SH-SY5Y (cell line): ENCODE results near the gene LHFPL5.

Experiments used
- GATA2 ChIP-seq: IDR thresholded peaks from 2 replicates; pipeline ENCODE4 v1.6.1; 2011; ENCODE audit warnings: mild to moderate bottlenecking, low read depth, low read length
- GATA3 ChIP-seq: IDR thresholded peaks from 2 replicates; pipeline ENCODE4 v1.6.1; 2011; ENCODE audit warnings: low read depth, mild to moderate bottlenecking, low read length, moderate library complexity

The LHFPL5 gene

DNA sequence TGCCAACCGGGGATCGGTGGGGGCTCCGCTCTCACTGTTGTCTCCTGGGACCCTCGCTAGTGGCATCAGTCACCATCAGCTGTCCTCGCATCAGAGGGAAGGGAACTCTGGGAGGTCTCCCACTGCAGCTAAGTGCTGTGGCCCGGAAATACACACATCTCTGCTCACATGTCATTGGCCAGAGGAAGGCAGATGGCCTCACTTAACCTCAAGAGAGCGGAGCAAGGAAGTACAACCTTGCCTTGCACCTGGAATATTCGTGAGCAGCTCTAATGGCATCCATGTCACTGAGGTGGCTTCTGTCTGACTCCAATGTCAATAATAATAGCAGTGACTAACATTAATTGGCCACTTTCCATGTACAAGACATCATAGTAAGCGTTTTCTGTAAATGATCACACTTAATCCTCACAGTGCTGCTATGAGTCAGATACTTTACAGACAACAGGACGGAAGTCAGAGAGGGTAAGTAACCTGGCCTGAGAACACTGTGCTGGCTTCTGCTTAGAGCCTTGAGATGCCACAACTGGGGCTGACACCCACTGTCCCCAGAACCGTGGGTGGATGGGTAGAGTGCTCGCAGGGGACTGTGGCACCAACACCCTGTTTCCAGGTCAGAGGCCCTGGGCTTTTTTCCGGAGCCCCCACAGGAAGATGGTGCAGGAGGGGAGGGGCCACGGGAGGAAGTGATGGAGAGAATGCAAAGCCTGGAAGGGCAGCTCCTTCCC lies 6.0 kb downstream of the LHFPL5 start:
- TF ChIP-seq GATA3 (no peak), GATA2 (no peak)

DNA sequence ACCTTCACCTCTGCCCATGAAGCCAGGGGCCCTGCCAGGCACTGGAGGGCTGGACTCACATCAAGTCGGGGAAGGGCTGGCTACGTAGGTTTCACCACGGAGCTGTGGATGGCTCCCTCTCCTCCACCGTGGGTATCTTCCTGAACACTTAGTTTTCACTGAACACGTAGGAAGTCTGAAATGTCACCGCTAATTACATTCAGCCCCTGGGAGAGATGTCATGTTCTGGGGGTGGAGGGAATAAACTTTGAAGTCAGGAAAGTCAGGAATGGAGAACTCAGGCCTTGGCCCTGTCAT lies 6.5 kb downstream of the LHFPL5 start:
- no peak for TF ChIP-seq GATA2
- TF ChIP-seq GATA3: no peak

DNA sequence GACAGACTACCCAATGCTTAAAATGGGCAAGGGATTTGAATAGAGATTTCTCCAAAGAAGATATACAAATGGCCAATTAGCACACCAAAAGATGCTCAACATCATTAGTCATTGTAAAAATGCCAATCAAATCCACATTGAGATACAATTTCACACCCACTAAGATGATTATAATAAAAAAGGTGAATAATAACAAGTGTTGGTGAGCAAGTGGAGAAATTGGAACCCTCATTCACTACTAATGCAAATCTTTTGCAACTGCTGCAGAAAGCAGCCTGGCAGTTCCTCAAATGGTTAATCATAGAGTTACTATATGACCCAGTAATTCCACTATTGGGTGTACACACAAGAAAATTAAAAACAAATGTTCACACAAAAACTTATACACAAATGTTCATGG lies 12.4 kb downstream of the LHFPL5 start:
- TF ChIP-seq GATA3 (no peak), GATA2 (no peak)

DNA sequence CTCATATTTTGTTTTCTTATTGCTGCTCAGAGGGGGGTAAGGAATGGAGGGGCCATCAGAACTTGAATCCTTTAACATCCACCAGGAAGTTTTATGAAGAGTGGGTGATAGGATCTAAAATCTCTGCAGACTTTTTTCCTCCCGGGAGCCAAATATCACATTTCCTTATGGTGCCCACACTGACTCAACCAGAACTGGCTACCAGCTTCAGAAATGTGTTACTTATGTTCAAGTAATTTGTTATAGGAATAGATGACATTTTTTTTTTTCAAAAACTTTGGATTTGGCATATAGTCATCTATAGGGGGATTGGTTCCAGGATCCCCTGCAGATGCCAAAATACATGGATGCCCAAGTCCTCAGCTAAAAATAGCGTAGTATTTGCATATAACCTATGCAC lies 18.4 kb downstream of the LHFPL5 start:
- no peak for TF ChIP-seq GATA3
- TF ChIP-seq GATA2: no peak

DNA sequence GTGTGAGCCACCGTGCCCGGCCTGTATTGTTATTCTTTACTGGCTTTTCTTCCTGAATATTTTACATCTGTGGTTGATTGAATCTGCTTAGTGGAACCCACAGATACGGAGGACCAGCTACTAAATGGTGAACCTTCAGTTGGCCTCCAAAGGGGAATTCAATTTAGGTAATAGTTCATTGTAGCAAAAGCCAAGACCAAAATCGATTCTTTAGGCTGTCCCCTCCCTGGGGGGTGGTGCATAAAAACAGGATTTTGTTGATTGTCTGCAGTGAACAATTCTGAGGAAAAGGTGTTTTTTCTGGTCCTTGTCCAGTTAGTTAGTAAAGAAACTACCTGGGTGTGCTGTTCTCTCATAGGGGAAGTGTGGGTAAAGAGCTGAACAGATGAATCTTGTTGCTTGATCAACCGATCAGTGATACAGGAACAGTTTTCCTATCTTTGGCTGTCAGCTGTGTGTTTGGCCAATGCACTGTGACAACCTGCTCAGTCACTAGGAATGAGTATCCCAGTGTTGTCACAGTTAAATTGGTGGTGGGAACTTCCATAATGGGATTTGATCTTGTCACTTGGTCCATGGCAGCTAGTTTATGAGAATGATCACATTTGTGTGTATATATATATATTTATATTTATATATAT lies 19.5 kb downstream of the LHFPL5 start:
- no peak for TF ChIP-seq GATA3
- TF ChIP-seq GATA2: no peak

DNA sequence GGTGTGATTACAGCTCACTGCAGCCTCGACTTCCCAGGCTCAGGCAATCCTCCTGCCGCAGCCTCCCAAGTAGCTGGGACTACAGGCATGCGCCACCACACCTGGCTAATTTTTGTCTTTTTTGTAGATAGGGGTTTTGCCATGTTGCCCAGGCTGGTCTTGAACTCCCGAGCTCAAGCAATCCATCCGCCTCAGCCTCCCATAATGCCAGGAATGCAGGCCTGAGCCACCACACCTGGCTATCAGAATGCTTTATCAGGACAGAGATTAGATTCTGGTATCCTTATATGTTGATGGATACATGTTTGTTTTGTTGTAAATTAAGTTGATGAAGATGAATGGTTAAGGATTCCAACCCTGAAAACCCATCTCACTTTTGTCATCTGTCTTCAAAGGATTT lies 24.2 kb downstream of the LHFPL5 start:
- TF ChIP-seq GATA2 (no peak), GATA3 (no peak)

DNA sequence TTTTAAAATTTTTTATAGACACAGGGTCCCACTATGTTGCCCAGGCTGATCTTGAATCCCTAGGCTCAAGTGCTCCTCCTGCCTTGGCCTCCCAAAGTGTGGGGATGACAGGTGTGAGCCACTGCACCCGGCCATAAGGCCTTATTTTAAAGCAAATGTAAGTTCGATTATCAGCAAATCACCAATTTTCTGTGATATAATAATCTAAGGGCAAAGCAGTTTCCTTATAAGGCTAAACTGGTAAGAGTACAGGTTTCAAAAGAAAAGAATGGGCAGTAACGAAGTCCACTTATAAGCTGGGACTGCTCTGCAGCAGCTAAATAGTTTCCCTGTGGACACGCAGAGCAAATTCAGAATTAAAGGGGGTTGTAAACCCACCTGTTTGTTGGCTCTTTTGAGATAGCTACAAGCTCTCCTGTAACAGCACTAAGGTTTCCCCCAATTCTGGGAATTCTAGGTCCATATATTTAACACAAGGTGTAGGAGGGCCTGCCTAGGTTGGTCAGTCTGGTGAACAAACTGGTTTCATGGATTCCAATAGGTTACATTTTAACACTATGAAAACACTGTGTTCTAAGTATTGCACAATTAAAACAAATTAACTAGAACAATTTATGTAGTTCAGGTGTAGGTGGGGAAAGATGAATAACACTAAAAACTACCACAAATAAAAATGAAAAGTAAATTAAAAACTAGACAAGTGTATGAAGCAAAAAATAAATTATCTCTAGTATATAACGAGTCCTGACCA lies 26.3 kb downstream of the LHFPL5 start:
- no peak for TF ChIP-seq GATA3
- no peak for TF ChIP-seq GATA2

DNA sequence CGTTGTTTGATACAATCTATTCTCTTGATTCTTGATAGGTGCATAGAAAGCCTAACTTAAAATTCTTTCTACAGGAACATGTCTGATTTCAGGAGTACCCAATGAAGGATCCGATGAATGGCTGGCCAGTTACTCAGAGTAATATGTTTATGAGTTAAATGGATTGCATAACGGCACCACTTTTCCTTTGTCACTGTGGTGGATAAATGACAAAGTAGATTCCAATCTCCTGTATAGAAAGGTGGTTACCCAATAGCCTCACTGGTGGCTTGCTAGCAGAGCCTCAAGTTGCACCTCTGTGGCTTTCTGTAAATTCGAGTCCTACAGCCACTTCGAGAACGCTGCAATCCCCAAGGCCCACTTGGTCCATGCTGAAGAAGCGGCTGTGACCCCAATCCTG lies 28.4 kb downstream of the LHFPL5 start:
- no peak for TF ChIP-seq GATA2
- TF ChIP-seq GATA3: no peak

DNA sequence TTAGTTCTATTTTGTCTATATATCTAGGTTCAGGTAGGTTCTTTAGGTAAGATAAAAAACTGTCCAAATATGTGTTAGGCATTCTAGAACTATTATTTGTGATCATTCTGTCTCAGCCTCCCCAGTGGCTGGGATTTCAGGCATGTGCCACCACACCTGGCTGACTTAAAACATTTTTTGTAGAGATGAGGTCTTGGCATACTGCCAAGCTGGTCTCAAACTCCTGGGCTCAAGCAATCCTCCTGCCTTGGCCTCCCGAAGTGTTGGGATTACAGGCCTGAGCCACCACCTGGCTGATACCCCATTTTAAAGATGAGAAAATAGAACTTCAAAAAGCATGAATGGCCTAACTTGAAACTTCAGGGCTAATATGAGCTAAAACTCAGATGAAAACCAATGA lies 33.9 kb downstream of the LHFPL5 start:
- TF ChIP-seq GATA3: no peak
- TF ChIP-seq GATA2: no peak

DNA sequence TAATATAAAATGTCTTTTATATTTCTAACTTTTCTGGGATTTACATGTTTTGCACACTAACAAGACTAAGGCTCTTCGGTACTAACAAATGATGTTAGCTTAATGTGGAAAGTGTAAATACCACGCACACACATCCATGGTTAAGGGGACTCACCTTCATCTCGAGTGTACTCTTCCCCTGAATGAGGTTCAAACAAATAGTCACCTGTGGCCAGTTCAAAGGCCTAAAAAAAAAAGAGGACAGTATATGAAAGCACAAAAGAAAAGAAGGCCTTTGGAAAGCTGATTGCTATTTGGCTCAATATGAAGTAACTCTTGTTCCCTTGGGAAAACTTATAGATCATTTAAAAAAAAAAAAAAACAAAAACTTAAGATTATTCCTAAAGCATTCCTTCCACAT lies 37.2 kb downstream of the LHFPL5 start:
- no peak for TF ChIP-seq GATA3
- no peak for TF ChIP-seq GATA2

DNA sequence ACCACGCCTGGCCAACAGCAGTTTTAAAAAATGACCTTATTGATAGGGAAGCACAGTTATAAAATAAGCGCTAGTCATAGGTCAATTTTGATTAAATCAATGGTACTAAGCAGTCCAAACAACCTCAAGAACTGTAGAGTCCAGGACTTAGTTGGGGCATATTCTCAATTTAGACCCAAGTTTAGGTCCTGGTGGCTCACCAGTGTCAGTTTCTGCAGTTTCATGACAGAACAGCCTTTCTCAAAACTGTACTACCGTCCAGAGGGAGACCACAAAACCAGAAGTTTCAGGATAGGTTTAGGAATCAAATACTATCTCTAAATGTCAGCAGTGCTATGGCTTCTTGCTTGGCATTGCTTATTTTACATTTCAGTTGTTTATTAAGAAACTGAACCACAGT lies 39.1 kb downstream of the LHFPL5 start:
- TF ChIP-seq GATA3: no peak
- TF ChIP-seq GATA2: no peak

DNA sequence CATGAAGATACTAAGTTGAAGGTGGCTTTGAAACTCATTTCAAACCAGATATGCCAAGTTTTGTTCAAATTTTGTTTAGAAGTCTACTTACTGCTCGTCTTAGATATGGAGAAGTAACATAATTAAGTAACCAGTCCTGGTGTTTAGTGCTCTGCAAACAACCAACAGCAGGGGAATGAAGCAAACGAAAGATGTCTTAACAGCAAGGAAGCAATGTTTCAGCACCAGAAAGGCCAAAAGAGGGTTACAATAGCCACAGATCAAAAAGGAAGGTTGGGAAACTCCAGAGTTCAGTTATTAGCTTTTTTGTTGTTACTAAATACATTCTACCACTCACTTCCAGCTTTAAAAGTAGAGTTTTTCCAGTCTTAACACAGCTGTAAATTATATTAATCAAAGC lies 45.1 kb downstream of the LHFPL5 start:
- TF ChIP-seq GATA3 (no peak), GATA2 (no peak)

DNA sequence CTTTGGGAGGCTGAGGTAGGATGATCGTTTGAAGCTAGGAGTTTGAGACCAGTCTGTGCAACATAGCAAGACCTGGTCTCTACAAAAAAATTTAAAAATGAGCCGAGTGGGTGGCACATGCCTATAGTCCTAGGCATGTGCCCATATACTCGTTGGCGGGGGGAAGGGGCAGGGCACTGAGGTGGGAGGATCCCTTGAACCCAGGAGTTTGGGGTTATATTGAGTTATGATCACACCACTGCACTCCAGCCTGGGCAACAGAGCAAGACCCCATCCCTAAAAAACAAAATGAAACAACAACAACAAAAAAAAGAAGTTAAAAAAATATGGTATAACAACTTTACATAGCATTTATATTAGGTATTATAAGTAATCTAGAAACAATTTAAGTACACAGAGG lies 47.8 kb downstream of the LHFPL5 start:
- TF ChIP-seq GATA3 (no peak), GATA2 (no peak)

DNA sequence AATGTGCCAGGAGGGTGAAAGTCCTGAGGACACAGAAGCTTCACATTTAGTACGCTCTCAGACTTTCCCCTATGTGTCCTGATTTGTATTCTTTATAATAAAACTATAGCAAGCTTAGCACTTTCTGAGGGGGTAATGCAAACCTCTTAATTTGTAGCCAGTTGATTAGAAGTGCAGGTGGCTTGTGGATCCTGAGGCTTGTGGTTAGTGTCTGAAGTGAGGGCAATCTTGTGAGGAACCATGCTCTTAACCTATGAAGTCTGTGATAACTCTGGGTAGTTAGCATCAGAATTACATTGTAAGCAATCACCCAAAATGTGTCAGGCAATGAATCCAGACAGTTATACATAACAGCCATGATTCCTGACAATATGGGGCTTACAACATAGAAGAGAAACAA lies 51.1 kb downstream of the LHFPL5 start:
- TF ChIP-seq GATA2 (no peak), GATA3 (no peak)

DNA sequence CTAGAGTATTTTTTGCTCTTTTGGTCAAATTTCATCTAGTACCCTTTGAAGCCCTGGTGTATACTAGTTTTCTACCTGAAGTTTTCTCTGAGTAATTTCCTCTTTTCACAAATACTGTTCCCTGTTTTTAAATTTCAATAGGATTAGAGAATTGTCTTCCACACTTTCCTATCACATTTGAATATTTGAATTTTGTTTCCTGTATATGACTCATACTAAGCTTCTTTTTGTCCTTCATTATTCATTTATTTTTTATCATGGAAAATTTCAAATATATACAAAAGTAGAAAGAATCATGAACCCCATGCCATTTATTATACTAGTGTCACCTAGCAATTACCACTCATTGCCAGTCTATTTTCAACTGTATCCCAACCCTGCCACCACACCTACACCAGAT lies 52.7 kb downstream of the LHFPL5 start:
- TF ChIP-seq GATA2: no peak
- no peak for TF ChIP-seq GATA3

DNA sequence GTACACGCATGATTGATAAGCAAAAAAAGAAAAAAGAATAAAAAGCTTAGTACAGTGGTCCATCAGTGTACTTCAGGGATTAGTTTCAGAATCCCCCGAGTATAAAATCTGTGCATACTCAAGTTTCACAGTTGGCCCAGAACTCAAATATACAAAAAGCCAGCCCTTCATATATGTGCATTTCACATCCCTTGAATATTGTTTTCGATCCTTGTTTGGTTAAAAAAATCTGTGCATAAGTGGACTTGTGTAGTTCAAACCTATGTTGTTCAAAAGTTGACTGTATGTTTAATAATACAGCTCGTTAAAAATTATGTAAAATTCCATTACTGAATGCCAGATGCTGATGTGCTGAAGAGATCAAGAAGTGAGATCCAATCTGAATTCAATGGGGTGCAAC lies 54.2 kb downstream of the LHFPL5 start:
- no peak for TF ChIP-seq GATA3
- no peak for TF ChIP-seq GATA2
